HL-60 (cell line): ENCODE measurements around the gene AMIGO2.
"Not testable (repeated sequence)": the region's sequence is repeated elsewhere in the genome, so short reads cannot be mapped to it uniquely, and the experiment has no call there.

Experiments used
- DNase-seq, 2 experiments: peaks; one replicate each; pipeline ENCODE4 v3.0.0-alpha.2; 2010 to 2020; ENCODE audit warnings: low read depth in 1 of 2, low spot score in 1 of 2
- H3K27ac ChIP-seq: fragments of 250-450 bp; sonication (Bioruptor Pico); replicated peaks from 2 replicates; pipeline ENCODE4 v1.5.1; 2020; ENCODE audit warnings: mild to moderate bottlenecking, moderate library complexity
- H3K27me3 ChIP-seq: fragments of 250-450 bp; sonication (Bioruptor Pico); 2 replicates; pipeline ENCODE4 v1.5.1; 2021; ENCODE audit warnings: mild to moderate bottlenecking, moderate library complexity; ENCODE audit not compliant: insufficient read depth, poor library complexity, severe bottlenecking
- H3K4me3 ChIP-seq: replicated peaks from 2 replicates; pipeline ENCODE4 v1.5.1; 2011; ENCODE audit warnings: mild to moderate bottlenecking, control low read depth, low read length; ENCODE audit not compliant: insufficient read depth
- GABPA ChIP-seq: IDR thresholded peaks from 2 replicates; pipeline ENCODE4 v1.6.1; 2012; ENCODE audit warnings: low read depth
- POLR2AphosphoS5 ChIP-seq: IDR thresholded peaks from 2 replicates; pipeline ENCODE4 v1.6.1; 2012; ENCODE audit warnings: low read depth
- SPI1 ChIP-seq: IDR thresholded peaks from 2 replicates; pipeline ENCODE4 v1.6.1; 2012; ENCODE audit warnings: low read depth, mild to moderate bottlenecking, borderline replicate concordance
- TF ChIP-seq, protein P1 (sequence below): IDR thresholded peaks from 2 replicates; pipeline ENCODE4 v1.6.1; 2012; ENCODE audit warnings: low read depth; ENCODE audit not compliant: insufficient replicate concordance
- TF ChIP-seq, protein P2 (sequence below): IDR thresholded peaks from one replicate; pipeline ENCODE4 v1.5.1; 2011; ENCODE audit warnings: low read length, control low read depth, inconsistent platforms; ENCODE audit not compliant: insufficient read depth

AMIGO2 gene

DNA sequence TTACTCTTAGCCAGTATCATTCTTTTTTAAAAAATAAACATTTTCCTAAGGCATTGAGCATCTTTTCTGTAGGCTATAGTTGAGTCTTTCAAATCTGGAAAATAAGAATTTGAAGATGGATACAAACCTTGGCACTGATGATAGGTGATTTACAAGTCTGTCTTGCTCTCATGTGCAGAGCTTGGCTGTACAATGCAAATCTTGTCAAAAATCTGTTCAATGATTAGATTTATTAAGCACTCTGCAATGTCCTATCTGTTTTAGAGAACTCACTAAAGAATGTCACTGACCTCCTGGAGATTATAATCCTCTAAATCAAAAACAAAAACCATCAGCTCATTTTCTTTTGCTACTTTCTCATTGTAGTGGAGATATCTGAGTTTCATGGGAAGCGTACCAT lies 42.8 kb upstream of the AMIGO2 start:
- DNase-seq = no peak
- H3K27ac ChIP-seq = no peak overlapping the region
- H3K27me3 ChIP-seq = no peaks in the 10 kb centered on the region
- TF ChIP-seq GABPA (no peak), POLR2AphosphoS5 (no peak), SPI1 (no peak)
- TF ChIP-seq, protein P1, sequence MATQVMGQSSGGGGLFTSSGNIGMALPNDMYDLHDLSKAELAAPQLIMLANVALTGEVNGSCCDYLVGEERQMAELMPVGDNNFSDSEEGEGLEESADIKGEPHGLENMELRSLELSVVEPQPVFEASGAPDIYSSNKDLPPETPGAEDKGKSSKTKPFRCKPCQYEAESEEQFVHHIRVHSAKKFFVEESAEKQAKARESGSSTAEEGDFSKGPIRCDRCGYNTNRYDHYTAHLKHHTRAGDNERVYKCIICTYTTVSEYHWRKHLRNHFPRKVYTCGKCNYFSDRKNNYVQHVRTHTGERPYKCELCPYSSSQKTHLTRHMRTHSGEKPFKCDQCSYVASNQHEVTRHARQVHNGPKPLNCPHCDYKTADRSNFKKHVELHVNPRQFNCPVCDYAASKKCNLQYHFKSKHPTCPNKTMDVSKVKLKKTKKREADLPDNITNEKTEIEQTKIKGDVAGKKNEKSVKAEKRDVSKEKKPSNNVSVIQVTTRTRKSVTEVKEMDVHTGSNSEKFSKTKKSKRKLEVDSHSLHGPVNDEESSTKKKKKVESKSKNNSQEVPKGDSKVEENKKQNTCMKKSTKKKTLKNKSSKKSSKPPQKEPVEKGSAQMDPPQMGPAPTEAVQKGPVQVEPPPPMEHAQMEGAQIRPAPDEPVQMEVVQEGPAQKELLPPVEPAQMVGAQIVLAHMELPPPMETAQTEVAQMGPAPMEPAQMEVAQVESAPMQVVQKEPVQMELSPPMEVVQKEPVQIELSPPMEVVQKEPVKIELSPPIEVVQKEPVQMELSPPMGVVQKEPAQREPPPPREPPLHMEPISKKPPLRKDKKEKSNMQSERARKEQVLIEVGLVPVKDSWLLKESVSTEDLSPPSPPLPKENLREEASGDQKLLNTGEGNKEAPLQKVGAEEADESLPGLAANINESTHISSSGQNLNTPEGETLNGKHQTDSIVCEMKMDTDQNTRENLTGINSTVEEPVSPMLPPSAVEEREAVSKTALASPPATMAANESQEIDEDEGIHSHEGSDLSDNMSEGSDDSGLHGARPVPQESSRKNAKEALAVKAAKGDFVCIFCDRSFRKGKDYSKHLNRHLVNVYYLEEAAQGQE = no peak
- TF ChIP-seq, protein P2, sequence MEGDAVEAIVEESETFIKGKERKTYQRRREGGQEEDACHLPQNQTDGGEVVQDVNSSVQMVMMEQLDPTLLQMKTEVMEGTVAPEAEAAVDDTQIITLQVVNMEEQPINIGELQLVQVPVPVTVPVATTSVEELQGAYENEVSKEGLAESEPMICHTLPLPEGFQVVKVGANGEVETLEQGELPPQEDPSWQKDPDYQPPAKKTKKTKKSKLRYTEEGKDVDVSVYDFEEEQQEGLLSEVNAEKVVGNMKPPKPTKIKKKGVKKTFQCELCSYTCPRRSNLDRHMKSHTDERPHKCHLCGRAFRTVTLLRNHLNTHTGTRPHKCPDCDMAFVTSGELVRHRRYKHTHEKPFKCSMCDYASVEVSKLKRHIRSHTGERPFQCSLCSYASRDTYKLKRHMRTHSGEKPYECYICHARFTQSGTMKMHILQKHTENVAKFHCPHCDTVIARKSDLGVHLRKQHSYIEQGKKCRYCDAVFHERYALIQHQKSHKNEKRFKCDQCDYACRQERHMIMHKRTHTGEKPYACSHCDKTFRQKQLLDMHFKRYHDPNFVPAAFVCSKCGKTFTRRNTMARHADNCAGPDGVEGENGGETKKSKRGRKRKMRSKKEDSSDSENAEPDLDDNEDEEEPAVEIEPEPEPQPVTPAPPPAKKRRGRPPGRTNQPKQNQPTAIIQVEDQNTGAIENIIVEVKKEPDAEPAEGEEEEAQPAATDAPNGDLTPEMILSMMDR = no peak
- H3K4me3 ChIP-seq = no peak overlapping the region

DNA sequence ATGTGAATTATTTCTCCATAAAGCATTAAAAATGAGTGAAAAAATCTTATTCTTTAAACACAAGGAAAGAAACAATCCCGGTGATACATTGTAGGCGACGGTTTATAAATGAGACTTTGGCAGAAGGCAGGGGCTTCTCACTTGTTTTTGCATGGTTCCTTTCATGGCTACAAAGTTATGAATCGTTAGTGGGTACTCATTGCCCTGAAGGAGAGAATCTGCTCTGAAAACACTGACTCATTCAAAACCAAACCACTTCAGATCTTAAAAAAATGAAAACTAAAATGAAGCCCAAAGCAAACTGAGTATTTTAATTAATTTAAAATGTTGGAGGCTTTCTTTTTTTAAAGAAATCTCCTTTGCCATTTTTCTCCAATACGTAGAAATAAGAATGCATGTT lies 41.4 kb upstream of the AMIGO2 start:
- no peak for DNase-seq
- no peaks in the 10 kb centered on the region for H3K27me3 ChIP-seq
- no peak overlapping the region for H3K27ac ChIP-seq
- TF ChIP-seq POLR2AphosphoS5 = no peak
- TF ChIP-seq, protein P2 = no peak
- no peak for TF ChIP-seq GABPA
- TF ChIP-seq, protein P1 = no peak
- TF ChIP-seq SPI1 = no peak
- no peak overlapping the region for H3K4me3 ChIP-seq

DNA sequence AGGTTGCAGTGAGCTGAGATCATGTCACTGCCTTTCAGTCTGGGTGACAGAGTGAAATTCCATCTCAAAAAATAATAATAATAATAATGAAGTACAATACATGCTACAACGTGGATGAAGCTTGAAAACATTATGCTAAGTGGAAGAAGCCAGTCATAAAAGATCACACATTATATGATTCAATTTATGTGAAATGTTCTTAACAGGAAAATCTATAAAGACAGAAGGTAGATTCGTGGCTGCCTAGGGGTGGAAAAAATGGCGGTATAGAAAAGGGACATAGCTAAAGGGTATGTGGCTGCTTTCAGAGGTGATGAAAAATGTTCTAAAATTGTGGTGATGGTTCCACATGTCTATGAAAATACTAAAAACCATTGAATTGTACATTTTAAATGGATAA lies 41.0 kb upstream of the AMIGO2 start:
- H3K27me3 ChIP-seq = no peaks in the 10 kb centered on the region
- no peak overlapping the region for H3K27ac ChIP-seq
- no peak for DNase-seq
- no peak overlapping the region for H3K4me3 ChIP-seq
- TF ChIP-seq, protein P1 = no peak
- TF ChIP-seq, protein P2 = no peak
- TF ChIP-seq POLR2AphosphoS5 (no peak), GABPA (no peak)

DNA sequence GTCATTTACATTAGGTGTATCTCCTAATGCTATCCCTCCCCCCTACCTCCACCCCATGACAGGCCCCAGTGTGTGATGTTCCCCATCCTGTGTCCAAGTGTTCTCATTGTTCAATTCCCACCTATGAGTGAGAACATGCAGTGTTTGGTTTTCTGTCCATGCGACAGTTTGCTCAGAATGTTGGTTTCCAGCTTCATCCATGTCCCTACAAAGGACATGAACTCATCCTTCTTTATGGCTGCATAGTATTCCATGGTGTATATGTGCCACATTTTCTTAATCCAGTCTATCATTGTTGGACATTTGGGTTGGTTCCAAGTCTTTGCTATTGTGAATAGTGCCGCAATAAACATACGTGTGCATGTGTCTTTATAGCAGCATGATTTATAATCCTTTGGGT lies 37.5 kb upstream of the AMIGO2 start:
- not testable (repeated sequence) for H3K4me3 ChIP-seq, DNase-seq, H3K27ac ChIP-seq, H3K27me3 ChIP-seq
